Measurements from ENCODE around the gene CGB8. TPM values are rescaled to one million over a fixed set of nuclear protein-coding genes. Genes with fewer than 3 reads are reported as not detected.
"Not testable (repeated sequence)": the region's sequence is repeated elsewhere in the genome, so short reads cannot be mapped to it uniquely, and the experiment has no call there.

The CGB8 gene
- total RNA-seq, 1 experiment from 2014 or later: not detected

- Histone ChIP-seq H3K9ac (ENCODE audit: low read length) (no peak overlapping the region), H2AFZ (ENCODE audit: low read length) (no peak overlapping the region)
These were observed 29.5 kb downstream of the CGB8 start for GRCh38 chr19:49019242-49019932.

DNA sequence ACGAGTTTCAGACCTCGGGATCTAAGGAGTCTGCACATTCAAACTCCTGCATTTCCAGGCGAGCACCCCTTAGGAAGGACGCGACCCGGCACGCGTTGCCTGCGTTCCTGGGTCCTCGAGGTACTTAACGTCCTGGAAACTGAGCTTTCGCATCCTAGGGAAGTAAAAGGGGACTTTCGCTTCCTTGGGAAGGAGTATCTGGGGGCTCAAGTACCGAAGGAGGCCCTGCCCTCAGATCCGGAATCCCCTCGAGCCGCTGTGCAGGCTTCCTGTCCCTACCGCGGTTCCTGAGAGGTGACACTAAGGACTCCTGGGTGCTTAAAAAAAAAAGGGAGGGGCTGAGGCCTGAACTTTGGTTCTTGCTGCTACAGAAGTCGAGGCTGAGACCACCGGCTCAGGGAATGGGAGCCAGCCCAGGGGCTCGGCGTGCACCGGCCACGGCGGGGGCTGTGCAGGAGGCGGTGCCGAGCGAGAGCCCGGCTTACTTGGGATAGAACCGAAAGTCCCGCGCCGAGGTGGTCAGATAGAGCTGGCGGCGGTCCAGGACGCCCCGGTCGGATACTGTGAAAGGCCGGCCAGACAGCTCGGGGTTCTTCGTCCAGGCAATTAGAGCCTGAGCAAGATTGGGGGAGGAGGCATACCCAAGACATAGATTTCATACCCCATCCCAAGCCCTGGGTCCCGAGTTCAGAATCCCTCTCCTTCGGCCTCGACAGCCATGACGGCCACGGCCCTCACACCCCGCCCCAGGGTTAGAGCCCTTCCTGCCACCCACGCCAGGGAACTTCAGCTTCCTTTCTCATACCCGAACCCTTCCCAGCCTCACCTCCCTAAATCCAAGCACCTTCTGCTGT lies 30.3 kb downstream of the CGB8 start:
- not testable (repeated sequence) for H3K79me2 ChIP-seq (ENCODE audit: low read length); H2AFZ ChIP-seq (ENCODE audit: low read length); H3K9me2 ChIP-seq (replicated peaks; ENCODE audit: insufficient read depth, low read length); H3K4me2 ChIP-seq (ENCODE audit: low read depth, low read length, poor library complexity, severe bottlenecking); H3K27ac ChIP-seq (ENCODE audit: low read length); H3K36me3 ChIP-seq (ENCODE audit: insufficient read depth, low read length); H3K9me3 ChIP-seq (ENCODE audit: low read length); H3K4me3 ChIP-seq (ENCODE audit: low read length); H3K27me3 ChIP-seq (ENCODE audit: low read length); H3K9ac ChIP-seq (ENCODE audit: low read length)
- Histone ChIP-seq H4K20me1 (ENCODE audit: insufficient read depth, low read depth, low read length) (peaks cover 27% of the 10 kb centered on the region; the same call in 1 of the 2 replicates), H3K4me1 (ENCODE audit: low read length) (peaks cover 16% of the 10 kb centered on the region)
- peak; percentile 46 for DNase-seq

More at GRCh38 chr19:49019242-49019932, 29.5 kb downstream of the CGB8 start:
- Histone ChIP-seq H3K4me2 (ENCODE audit: low read depth, low read length, poor library complexity, severe bottlenecking) (no peak overlapping the region), H3K79me2 (ENCODE audit: low read length) (no peaks in the 10 kb centered on the region), H3K4me1 (ENCODE audit: low read length) (peaks cover 16% of the 10 kb centered on the region), H3K27me3 (ENCODE audit: low read length) (no peaks in the 10 kb centered on the region), H4K20me1 (ENCODE audit: insufficient read depth, low read depth, low read length) (peaks cover 23% of the 10 kb centered on the region; the same call in 1 of the 2 replicates), H3K36me3 (ENCODE audit: insufficient read depth, low read length) (no peaks in the 10 kb centered on the region), H3K27ac (ENCODE audit: low read length) (no peak overlapping the region), H3K9me2 (replicated peaks; ENCODE audit: insufficient read depth, low read length) (no peaks in the 10 kb centered on the region), H3K9me3 (ENCODE audit: low read length) (no peaks in the 10 kb centered on the region), H3K4me3 (ENCODE audit: low read length) (no peak overlapping the region)
- peak; percentile 75 for DNase-seq

- peaks cover 16% of the 10 kb centered on the region for H3K4me1 ChIP-seq (ENCODE audit: low read length)
- H3K79me2 ChIP-seq (ENCODE audit: low read length): no peaks in the 10 kb centered on the region
- no peak overlapping the region for H3K4me3 ChIP-seq (ENCODE audit: low read length)
- DNase-seq: peak; percentile 75
- H3K9me2 ChIP-seq (replicated peaks; ENCODE audit: insufficient read depth, low read length): no peaks in the 10 kb centered on the region
- no peaks in the 10 kb centered on the region for H3K27me3 ChIP-seq (ENCODE audit: low read length)
- H4K20me1 ChIP-seq (ENCODE audit: insufficient read depth, low read depth, low read length): peaks cover 27% of the 10 kb centered on the region; the same call in 1 of the 2 replicates
- no peak overlapping the region for H3K9ac ChIP-seq (ENCODE audit: low read length)
- no peak overlapping the region for H2AFZ ChIP-seq (ENCODE audit: low read length)
- peaks cover 6% of the 10 kb centered on the region; the same call in 1 of the 2 replicates for H3K36me3 ChIP-seq (ENCODE audit: insufficient read depth, low read length)
- no peak overlapping the region for H3K4me2 ChIP-seq (ENCODE audit: low read depth, low read length, poor library complexity, severe bottlenecking)
- no peaks in the 10 kb centered on the region for H3K9me3 ChIP-seq (ENCODE audit: low read length)
- H3K27ac ChIP-seq (ENCODE audit: low read length): no peak overlapping the region
These were observed 31.1 kb downstream of the CGB8 start for GRCh38 chr19:49017666-49018351.

- Histone ChIP-seq H3K79me2 (ENCODE audit: low read length) (no peaks in the 10 kb centered on the region), H3K9ac (ENCODE audit: low read length) (no peak within 1 kb of the TSS), H3K4me2 (ENCODE audit: low read depth, low read length, poor library complexity, severe bottlenecking) (no peak within 1 kb of the TSS), H3K36me3 (ENCODE audit: insufficient read depth, low read length) (peaks cover 6% of the 10 kb centered on the region; the same call in 1 of the 2 replicates), H2AFZ (ENCODE audit: low read length) (no peak within 1 kb of the TSS), H3K9me3 (ENCODE audit: low read length) (no peaks in the 10 kb centered on the region), H4K20me1 (ENCODE audit: insufficient read depth, low read depth, low read length) (peaks cover 27% of the 10 kb centered on the region; the same call in 1 of the 2 replicates), H3K4me1 (ENCODE audit: low read length) (peaks cover 16% of the 10 kb centered on the region), H3K9me2 (replicated peaks; ENCODE audit: insufficient read depth, low read length) (no peaks in the 10 kb centered on the region), H3K27me3 (ENCODE audit: low read length) (no peaks in the 10 kb centered on the region), H3K27ac (ENCODE audit: low read length) (no peak within 1 kb of the TSS), H3K4me3 (ENCODE audit: low read length) (no peak within 1 kb of the TSS)
- DNase-seq: no peak
These were observed 31.8 kb downstream of the CGB8 start, which contains the start of gene LHB for GRCh38 chr19:49017041-49017665. TSS of gene LHB (minus strand) at chr19:49017091. CDS start at chr19:49017081, 10 bp downstream.

DNA sequence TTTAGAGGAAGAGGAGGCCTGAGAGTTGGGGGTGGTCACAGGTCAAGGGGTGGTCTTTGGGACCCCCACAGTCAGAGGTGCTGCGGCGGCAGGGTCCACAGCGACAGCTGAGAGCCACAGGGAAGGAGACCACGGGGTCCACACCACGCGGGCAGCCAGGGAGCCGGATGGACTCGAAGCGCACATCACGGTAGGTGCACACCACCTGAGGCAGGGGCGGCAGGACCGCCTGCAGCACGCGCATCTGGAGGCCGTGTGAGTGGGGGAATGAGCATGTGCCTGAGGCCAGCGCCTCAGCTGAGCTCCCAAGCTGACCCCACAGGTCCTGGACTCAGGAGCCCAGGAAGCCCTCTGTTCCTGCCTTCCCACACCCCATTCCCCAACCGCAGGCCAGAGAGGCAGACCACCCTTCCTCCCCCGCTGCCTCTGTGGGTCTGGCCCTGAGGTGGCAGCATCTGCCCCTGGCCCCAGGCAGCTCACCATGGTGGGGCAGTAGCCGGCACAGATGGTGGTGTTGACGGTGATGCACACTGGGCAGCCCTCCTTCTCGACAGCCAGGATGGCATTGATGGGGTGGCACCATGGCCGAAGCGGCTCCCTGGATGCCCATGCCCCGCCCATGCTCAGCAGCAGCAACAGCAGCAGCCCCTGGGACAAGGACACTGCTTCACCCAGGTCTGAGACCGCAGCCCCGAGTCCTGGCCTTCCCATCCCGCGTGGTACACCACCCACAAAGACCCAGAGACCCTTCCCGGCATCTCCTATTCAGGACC lies 32.7 kb downstream of the CGB8 start:
- Histone ChIP-seq H3K4me2 (ENCODE audit: low read depth, low read length, poor library complexity, severe bottlenecking) (no peak overlapping the region), H3K27me3 (ENCODE audit: low read length) (no peaks in the 10 kb centered on the region), H3K9me2 (replicated peaks; ENCODE audit: insufficient read depth, low read length) (no peaks in the 10 kb centered on the region)

GRCh38 chr19:49014870-49015255 lies 34.0 kb downstream of the CGB8 start:
- H3K27me3 ChIP-seq (ENCODE audit: low read length): no peaks in the 10 kb centered on the region
- no peak overlapping the region for H2AFZ ChIP-seq (ENCODE audit: low read length)
- H3K9ac ChIP-seq (ENCODE audit: low read length): no peak overlapping the region
- H3K36me3 ChIP-seq (ENCODE audit: insufficient read depth, low read length): peaks cover 6% of the 10 kb centered on the region; the same call in 1 of the 2 replicates
- H4K20me1 ChIP-seq (ENCODE audit: insufficient read depth, low read depth, low read length): peaks cover 10% of the 10 kb centered on the region; the same call in 1 of the 2 replicates
- H3K79me2 ChIP-seq (ENCODE audit: low read length): no peaks in the 10 kb centered on the region
- no peaks in the 10 kb centered on the region for H3K9me3 ChIP-seq (ENCODE audit: low read length)
- H3K4me1 ChIP-seq (ENCODE audit: low read length): 0 out of 2 replicates have a peak, but pooled peaks cover 4% of the 10 kb centered on the region
- H3K4me2 ChIP-seq (ENCODE audit: low read depth, low read length, poor library complexity, severe bottlenecking): no peak overlapping the region
- no peaks in the 10 kb centered on the region for H3K9me2 ChIP-seq (replicated peaks; ENCODE audit: insufficient read depth, low read length)
- no peak overlapping the region for H3K4me3 ChIP-seq (ENCODE audit: low read length)
- H3K27ac ChIP-seq (ENCODE audit: low read length): no peak overlapping the region
- no peak for DNase-seq

More for the DNA sequence above, 32.7 kb downstream of the CGB8 start:
- Histone ChIP-seq H2AFZ (ENCODE audit: low read length) (no peak overlapping the region), H3K79me2 (ENCODE audit: low read length) (no peaks in the 10 kb centered on the region), H3K27ac (ENCODE audit: low read length) (no peak overlapping the region), H3K36me3 (ENCODE audit: insufficient read depth, low read length) (peaks cover 6% of the 10 kb centered on the region; the same call in 1 of the 2 replicates), H3K9me3 (ENCODE audit: low read length) (no peaks in the 10 kb centered on the region), H3K4me3 (ENCODE audit: low read length) (no peak overlapping the region), H3K9ac (ENCODE audit: low read length) (no peak overlapping the region), H3K4me1 (ENCODE audit: low read length) (peaks cover 16% of the 10 kb centered on the region), H4K20me1 (ENCODE audit: insufficient read depth, low read depth, low read length) (peaks cover 22% of the 10 kb centered on the region; the same call in 1 of the 2 replicates)
- DNase-seq: no peak

- Histone ChIP-seq H3K4me1 (ENCODE audit: low read length) (0 out of 2 replicates have a peak, but pooled peaks cover 4% of the 10 kb centered on the region), H3K79me2 (ENCODE audit: low read length) (no peaks in the 10 kb centered on the region), H3K9me2 (replicated peaks; ENCODE audit: insufficient read depth, low read length) (no peaks in the 10 kb centered on the region), H2AFZ (ENCODE audit: low read length) (no peak overlapping the region), H3K27ac (ENCODE audit: low read length) (no peak overlapping the region), H3K9me3 (ENCODE audit: low read length) (no peaks in the 10 kb centered on the region), H3K9ac (ENCODE audit: low read length) (no peak overlapping the region), H3K4me2 (ENCODE audit: low read depth, low read length, poor library complexity, severe bottlenecking) (no peak overlapping the region), H3K36me3 (ENCODE audit: insufficient read depth, low read length) (peaks cover 10% of the 10 kb centered on the region; the same call in 1 of the 2 replicates), H4K20me1 (ENCODE audit: insufficient read depth, low read depth, low read length) (peaks cover 5% of the 10 kb centered on the region; the same call in 1 of the 2 replicates), H3K4me3 (ENCODE audit: low read length) (no peak overlapping the region), H3K27me3 (ENCODE audit: low read length) (no peaks in the 10 kb centered on the region)
- no peak for DNase-seq
These were observed 34.6 kb downstream of the CGB8 start for GRCh38 chr19:49014123-49014869.

Data from Karpas-422 (cell line).